ENCODE measurements around the gene OSBPL5.

The OSBPL5 gene

DNA sequence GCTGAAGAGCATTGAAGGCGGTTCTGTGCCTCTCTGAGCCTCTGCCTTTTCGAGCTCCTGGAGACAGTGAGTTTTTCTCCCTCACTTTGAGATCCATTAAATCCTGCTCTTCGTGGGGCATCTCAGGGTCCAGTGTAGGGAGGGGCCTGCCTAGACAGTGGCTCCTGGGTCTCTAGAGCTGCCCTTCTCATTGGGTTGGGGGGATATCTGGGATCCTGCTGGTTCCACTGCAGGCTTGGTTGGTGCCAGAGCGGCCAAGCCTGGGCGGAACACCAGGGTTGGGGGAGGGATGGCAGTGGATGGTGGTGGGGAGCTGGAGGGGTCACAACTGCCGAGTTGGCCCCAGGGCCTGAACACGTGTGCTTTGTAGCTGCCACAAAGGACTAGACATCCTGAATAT lies 55.7 kb downstream of the OSBPL5 start:
- TF ChIP-seq FOXP2 (optimal IDR thresholded peaks at IDR 0.05; ENCODE audit: borderline replicate concordance, extremely low read depth, extremely low read length, insufficient read depth) (no peak), POLR2AphosphoS5 (IDR thresholded peaks at IDR 0.05; ENCODE audit: low read depth, low read length) (no peak), TAF1 (IDR thresholded peaks at IDR 0.05; ENCODE audit: borderline replicate concordance, insufficient read depth, low read length) (no peak), SIN3A (IDR thresholded peaks at IDR 0.05; ENCODE audit: borderline replicate concordance, insufficient read depth, low read length) (no peak)
- TF ChIP-seq, protein P1, sequence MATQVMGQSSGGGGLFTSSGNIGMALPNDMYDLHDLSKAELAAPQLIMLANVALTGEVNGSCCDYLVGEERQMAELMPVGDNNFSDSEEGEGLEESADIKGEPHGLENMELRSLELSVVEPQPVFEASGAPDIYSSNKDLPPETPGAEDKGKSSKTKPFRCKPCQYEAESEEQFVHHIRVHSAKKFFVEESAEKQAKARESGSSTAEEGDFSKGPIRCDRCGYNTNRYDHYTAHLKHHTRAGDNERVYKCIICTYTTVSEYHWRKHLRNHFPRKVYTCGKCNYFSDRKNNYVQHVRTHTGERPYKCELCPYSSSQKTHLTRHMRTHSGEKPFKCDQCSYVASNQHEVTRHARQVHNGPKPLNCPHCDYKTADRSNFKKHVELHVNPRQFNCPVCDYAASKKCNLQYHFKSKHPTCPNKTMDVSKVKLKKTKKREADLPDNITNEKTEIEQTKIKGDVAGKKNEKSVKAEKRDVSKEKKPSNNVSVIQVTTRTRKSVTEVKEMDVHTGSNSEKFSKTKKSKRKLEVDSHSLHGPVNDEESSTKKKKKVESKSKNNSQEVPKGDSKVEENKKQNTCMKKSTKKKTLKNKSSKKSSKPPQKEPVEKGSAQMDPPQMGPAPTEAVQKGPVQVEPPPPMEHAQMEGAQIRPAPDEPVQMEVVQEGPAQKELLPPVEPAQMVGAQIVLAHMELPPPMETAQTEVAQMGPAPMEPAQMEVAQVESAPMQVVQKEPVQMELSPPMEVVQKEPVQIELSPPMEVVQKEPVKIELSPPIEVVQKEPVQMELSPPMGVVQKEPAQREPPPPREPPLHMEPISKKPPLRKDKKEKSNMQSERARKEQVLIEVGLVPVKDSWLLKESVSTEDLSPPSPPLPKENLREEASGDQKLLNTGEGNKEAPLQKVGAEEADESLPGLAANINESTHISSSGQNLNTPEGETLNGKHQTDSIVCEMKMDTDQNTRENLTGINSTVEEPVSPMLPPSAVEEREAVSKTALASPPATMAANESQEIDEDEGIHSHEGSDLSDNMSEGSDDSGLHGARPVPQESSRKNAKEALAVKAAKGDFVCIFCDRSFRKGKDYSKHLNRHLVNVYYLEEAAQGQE (IDR thresholded peaks at IDR 0.05; ENCODE audit: insufficient read depth in 1 of 2, low read depth in 2 of 2, low read length in 2 of 2): no peak

DNA sequence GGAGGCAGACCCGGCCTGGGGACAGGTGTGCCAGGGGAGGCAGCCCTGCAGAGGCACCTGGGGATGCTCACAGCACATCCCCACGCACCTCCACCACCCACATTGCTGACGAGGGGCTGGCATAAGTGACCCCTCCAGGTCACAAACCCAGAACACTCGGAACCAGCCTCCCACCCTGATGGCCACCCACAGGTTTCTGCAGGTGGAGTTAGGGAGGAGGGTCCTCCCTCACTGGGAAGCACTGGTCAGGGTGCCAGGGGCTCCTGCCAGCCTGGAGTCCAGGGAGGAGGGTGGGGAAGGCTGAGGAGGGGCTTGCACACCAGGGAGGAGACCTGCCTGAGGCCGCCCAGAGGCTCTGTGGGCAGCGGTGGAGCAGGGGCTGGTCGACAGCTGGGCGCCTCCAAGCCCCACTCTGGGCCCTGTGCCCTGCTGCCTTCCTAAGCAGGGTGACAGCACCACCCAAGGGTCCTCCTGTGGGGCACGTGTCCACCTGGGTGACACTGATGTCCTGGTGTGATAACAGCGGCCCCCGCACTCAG lies 56.9 kb downstream of the OSBPL5 start:
- TF ChIP-seq FOXP2 (optimal IDR thresholded peaks at IDR 0.05; ENCODE audit: borderline replicate concordance, extremely low read depth, extremely low read length, insufficient read depth) (no peak), TAF1 (IDR thresholded peaks at IDR 0.05; ENCODE audit: borderline replicate concordance, insufficient read depth, low read length) (no peak), POLR2AphosphoS5 (IDR thresholded peaks at IDR 0.05; ENCODE audit: low read depth, low read length) (no peak), SIN3A (IDR thresholded peaks at IDR 0.05; ENCODE audit: borderline replicate concordance, insufficient read depth, low read length) (no peak)
- TF ChIP-seq, protein P1 (IDR thresholded peaks at IDR 0.05; ENCODE audit: insufficient read depth in 1 of 2, low read depth in 2 of 2, low read length in 2 of 2): no peak

DNA sequence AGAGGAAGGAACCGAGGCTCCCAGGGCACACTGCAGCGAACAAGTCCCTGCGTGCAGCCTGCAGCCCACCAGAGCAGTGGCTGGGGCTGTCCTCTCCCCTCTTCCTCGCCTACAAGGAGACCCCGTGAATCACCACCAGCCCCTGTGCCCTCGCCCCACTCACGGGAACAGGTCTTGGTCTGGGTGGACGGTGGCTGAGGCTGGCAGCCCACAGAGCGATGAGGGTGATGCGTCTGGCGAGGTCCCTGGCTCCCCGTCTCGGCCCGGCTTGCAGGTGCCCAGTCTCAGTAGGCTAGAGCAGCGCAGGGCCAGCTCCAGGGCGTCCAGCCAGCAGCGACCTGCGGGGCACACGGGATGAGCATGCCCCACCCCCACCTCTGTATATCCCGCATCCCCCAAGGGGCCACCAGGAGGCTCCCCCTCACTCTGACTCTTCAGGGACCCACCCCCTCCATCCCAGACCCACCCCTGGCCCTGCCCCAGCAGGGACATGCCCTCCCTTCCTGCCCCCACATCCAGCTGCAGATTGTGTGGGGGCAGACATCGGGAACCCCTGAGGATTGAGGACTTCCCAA lies 57.4 kb downstream of the OSBPL5 start:
- no peak for TF ChIP-seq SIN3A (IDR thresholded peaks at IDR 0.05; ENCODE audit: borderline replicate concordance, insufficient read depth, low read length)
- no peak for TF ChIP-seq POLR2AphosphoS5 (IDR thresholded peaks at IDR 0.05; ENCODE audit: low read depth, low read length)
- TF ChIP-seq, protein P1 (IDR thresholded peaks at IDR 0.05; ENCODE audit: insufficient read depth in 1 of 2, low read depth in 2 of 2, low read length in 2 of 2): no peak

DNA sequence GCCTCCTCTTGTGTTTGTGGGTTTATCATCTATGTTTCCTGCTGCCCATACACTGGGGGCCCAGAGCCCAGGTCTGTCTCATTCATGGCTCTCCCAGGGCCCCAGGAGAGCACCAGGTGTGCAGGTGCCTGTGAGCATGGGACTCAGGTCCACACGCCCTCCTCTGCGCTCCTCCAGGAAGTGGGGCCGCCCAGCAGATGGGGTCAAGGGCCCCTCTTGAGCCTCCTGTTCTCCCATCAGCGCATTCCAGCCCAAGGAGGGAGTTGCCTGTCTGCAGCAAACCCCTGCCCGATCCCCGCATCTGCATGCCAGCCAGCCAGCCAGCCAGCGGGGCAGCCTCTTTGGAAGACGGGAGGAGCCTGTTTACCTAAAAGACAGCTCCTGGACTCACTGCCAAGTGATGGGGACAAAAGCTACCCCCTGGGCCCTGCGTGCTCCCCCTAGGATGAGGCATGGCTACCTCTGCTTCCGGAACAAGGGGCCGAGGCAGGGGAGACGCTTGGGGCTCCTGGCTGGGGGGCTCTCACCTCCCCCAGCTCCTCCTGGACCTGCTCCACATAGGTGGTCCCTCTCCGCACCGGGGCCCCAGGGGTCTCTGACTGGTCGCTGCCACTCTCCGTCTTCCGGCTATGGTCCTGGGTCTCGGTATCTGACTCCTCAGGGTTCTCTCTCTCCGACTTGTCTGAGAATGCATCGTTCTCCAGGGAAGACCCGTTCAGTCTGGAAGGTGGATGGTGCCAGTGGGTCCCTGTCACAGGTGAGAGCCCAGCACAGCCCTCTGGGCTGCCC lies 58.2 kb downstream of the OSBPL5 start:
- TF ChIP-seq SIN3A (IDR thresholded peaks at IDR 0.05; ENCODE audit: borderline replicate concordance, insufficient read depth, low read length): no peak
- TF ChIP-seq TAF1 (IDR thresholded peaks at IDR 0.05; ENCODE audit: borderline replicate concordance, insufficient read depth, low read length): no peak
- TF ChIP-seq, protein P1 (IDR thresholded peaks at IDR 0.05; ENCODE audit: insufficient read depth in 1 of 2, low read depth in 2 of 2, low read length in 2 of 2): no peak
- no peak for TF ChIP-seq FOXP2 (optimal IDR thresholded peaks at IDR 0.05; ENCODE audit: borderline replicate concordance, extremely low read depth, extremely low read length, insufficient read depth)
- no peak for TF ChIP-seq POLR2AphosphoS5 (IDR thresholded peaks at IDR 0.05; ENCODE audit: low read depth, low read length)

Measured in PFSK-1 (cell line).